NCI-H1092 treated with DMSO at 0.1 percent for 48 hours (cell line): ENCODE data around the gene IL2RA.
"Not testable (repeated sequence)": the region's sequence is repeated elsewhere in the genome, so short reads cannot be mapped to it uniquely, and the experiment has no call there.

Experiments used
- DNase-seq: peaks from one replicate; lab custom pipeline; 2025; lab: John Stamatoyannopoulos, UW

Gene IL2RA

GRCh38 chr10:6013413-6014192 lies 48.6 kb downstream of the IL2RA start:
- DNase-seq, result no peak

GRCh38 chr10:6012121-6012905 lies 49.9 kb downstream of the IL2RA start:
- no peak for DNase-seq

DNA sequence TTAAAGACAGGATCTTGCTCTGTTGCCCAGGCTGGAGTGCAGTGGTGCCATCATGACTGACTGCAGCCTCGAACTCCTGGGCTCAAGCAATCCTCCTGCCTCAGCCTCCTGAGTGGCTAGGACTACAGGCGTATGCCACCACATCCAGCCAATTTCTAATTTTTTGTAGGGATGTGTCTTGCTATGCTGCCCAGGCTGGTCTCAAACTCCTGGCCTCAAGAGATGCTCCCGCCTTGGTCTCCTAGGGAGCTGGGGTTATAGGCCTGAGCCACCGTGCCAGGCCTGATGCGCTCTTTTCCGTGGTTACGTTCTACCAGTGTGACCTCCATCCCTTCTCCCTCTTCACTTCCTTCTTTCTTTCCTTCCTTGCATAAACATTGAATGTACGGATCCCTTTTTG lies 50.6 kb downstream of the IL2RA start:
- no peak for DNase-seq

DNA sequence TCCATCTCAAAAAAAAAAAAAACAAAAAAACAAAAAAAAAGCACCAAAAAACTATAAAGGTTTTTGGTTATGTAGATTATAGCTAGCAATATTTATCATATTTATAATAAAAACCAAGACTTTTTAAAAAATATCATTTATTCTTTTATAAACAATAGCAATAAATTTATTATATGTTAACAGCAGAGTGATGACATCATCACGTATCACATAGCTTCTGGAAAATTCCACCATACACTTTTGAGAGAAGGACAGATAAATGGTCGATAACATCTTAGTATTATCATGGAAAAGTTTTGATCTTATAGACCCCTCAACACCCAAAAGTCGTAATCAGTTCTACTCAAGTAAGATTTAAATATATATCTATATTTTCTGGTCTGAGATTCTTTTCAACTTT lies 51.6 kb downstream of the IL2RA start:
- DNase-seq, result no peak

- no peak for DNase-seq
These were observed 52.2 kb downstream of the IL2RA start for GRCh38 chr10:6009961-6010360.

DNA sequence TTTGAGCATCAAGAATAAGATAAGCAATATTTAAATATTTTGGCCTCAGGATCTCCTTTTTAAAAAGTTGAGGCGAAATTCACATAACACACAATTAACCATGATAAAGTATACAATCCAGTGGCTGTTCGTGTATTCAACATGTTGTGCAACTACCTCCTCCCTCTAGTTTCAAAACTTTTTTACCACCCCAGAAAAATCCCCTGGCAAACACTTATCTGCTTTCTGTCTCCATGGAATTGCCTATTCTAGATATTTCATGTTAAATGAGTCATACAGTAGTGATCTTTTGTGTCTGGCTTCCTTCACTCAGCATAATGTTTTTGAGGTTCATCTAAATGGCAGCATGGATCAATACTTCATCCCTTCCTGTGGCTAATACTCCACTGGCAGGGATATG lies 53.0 kb downstream of the IL2RA start:
- DNase-seq, result no peak

DNA sequence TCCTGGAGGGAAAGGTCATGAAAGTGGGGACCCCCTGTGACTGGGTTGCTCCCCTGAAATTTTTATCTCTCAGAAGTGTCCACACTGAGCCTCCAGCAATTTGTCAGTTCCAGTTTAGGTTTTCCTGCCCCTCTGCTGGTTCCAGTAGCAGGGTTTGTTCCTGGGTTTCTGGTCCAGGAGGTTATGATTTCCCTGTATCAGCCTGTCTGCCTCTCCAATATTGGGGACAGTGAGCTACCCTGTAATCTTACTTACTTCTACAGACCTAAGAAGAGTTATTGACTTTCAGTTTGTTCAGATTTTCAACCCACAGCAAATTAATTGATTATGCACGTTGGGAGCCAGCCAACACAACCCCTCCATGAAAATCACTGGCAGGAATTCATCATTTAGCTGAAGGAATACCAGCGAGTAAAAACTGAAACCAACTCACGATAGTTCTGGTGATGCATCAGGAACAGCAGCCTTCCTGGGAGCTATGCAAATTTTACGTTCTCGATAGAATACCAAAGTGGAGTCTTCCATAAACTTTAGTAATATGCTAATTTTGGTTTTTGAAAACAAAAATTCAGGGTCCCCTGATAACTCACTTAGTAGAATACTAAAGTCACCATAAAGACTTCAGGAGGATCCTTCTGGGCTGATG lies 53.5 kb downstream of the IL2RA start:
- DNase-seq, result no peak

DNA sequence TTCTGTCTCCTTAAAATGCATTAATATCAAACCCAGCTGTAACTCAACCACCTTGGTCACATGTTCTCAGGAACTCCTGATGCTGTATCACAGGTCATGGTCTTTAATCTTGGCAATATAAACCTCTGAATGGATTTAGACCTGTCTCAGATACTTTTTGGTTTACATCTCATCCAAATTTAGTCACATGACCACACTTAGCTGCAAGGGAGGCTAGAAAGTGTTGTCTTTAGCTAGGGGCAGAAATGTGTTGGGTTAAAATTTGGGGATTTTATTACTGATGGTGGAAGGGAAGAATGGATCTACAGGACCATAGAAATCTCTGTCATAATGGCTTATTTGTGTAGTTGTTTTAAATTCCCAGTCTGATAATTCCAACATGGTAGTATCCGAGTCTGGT lies 55.2 kb downstream of the IL2RA start:
- DNase-seq, result no peak

GRCh38 chr10:6006546-6006945 lies 55.6 kb downstream of the IL2RA start:
- DNase-seq, result no peak

GRCh38 chr10:6005856-6006395 lies 56.2 kb downstream of the IL2RA start:
- no peak for DNase-seq

DNA sequence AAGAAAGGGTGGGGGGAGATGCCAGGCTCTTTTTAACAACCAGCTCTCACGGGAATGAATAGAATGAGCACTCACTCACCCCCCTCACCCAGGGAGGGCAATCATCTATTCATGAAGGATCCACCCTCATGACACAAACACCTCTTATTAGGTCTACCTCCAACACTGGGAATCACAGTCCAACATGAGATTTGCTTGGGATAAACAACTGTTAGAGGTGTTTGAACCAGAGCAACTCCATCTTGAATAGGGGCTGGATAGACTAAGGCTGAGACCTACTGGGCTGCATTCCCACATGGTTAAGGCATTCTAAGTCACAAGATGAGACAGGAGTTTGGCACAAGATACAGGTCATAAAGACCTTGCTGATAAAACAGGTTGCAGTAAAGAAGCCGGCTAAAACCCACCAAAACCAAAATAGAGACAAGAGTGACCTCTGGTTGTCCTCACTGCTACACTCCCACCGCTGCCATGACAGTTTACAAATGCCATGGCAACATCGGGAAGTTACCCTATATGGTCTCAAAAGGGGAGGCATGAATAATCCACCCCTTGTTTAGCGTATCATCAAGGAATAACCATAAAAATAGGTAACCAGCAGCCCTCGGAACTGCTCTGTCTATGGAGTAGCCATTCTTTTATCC lies 56.9 kb downstream of the IL2RA start:
- DNase-seq, result not testable (repeated sequence)

DNA sequence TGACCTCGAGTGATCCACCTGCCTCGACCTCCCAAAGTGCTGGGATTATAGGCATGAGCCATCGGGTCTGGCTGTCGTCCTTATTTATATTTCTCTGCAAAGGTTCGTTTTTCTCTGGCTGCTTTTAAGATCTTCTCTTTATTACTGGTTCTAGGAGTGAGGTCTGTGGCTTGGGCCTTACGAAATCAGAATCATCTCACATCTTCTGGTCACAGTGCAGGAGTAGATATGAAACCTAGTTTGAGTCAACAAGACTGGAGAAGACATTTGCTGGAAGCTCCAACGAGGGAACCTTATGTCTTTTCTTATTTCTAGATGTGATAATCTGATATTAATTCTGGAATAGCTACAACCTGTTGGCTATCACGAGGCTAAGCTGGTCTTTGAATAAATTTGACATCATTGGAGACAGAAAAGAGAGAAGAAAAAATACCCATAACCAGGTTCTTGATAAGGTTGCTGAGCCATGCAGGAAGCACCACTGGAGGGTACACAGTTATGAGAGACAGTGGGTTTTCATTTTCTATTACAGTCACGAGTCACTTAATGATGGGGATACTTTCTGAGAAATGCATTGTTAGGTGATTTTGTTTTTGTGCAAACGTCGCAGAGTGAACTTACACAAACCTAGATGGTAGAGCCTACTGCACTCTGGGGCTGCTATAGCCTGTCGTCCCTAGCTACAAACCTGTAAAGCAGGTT lies 59.2 kb downstream of the IL2RA start:
- no peak for DNase-seq

GRCh38 chr10:5999440-6000165 lies 62.6 kb downstream of the IL2RA start:
- no peak for DNase-seq

DNA sequence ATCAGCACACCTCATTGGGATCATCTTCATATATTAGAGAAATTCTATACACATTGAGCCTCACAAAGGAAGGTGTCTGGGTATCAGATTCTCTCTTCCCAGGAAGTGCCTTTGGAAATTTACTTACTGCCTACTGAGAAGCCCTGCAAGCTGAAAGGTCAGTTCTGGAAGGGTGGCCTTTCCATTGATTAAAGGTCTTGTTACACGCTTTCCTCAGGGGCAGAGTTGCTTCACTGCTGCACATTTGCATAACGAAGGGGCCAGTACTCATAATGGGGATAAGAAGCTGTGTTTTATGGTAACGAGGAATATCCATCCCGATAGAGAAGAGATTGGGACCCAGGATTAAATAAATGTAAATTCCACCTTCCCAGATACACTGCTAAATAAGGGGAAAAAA lies 65.5 kb downstream of the IL2RA start:
- DNase-seq, result no peak

- DNase-seq, result no peak
These were observed 69.8 kb downstream of the IL2RA start for GRCh38 chr10:5992398-5992797.

GRCh38 chr10:5991708-5992107 lies 70.5 kb downstream of the IL2RA start:
- DNase-seq, result no peak

- no peak for DNase-seq
These were observed 72.4 kb downstream of the IL2RA start for GRCh38 chr10:5989756-5990155.

- no peak for DNase-seq
These were observed 73.7 kb downstream of the IL2RA start for GRCh38 chr10:5988336-5988920.

- DNase-seq, result no peak
These were observed 74.4 kb downstream of the IL2RA start for GRCh38 chr10:5987747-5988146.

GRCh38 chr10:5985029-5985428 lies 77.1 kb downstream of the IL2RA start:
- DNase-seq, result no peak

DNA sequence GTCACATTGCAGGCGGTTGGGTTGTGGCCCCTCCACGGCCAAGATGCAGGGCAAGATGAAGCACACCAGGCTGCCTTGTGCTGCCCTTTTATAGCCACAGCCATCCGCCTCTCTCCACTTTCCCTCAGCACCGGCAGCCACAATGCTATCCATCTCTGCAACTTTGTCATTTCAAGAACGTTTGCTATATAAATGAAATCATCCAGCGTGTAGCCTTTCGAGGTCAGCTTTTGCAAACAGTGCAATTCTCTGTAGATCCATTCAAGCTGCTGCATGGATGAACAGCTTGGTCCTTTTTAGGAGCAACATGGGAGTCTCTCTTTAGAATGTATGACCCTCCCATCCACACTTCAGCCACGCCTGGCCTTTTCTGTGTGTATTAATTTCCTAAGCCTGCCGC lies 78.4 kb downstream of the IL2RA start:
- DNase-seq, result no peak
